ENCODE measurements around the gene GP5. TPM values are rescaled to one million over a fixed set of nuclear protein-coding genes. Genes with fewer than 3 reads are reported as not detected.

Gene GP5
- total RNA-seq, 1 donor from 2014 or later = not detected

GRCh38 chr3:194384156-194384555 lies 14.9 kb downstream of the GP5 start:
- peak; percentile 67 for DNase-seq (ENCODE audit: extremely low spot score, unreplicated experiment)
- Mint-ChIP-seq H3K36me3 (ENCODE audit: unreplicated experiment) (no peaks in the 10 kb centered on the region), H3K9me3 (ENCODE audit: unreplicated experiment) (no peaks in the 10 kb centered on the region), H3K27ac (ENCODE audit: unreplicated experiment) (no peak overlapping the region), H3K4me3 (ENCODE audit: unreplicated experiment) (no peak overlapping the region), H3K4me1 (ENCODE audit: unreplicated experiment) (no peaks in the 10 kb centered on the region), H3K27me3 (ENCODE audit: unreplicated experiment) (peaks cover 42% of the 10 kb centered on the region)
- no peak for TF ChIP-seq CTCF (IDR thresholded peaks at IDR 0.05)

- H3K27me3 Mint-ChIP-seq (ENCODE audit: unreplicated experiment) = peaks cover 42% of the 10 kb centered on the region
- H3K36me3 Mint-ChIP-seq (ENCODE audit: unreplicated experiment) = no peaks in the 10 kb centered on the region
Measured at GRCh38 chr3:194383276-194383940, 15.7 kb downstream of the GP5 start.

GRCh38 chr3:194382892-194383223 lies 16.2 kb downstream of the GP5 start:
- H3K4me1 Mint-ChIP-seq (ENCODE audit: unreplicated experiment) = no peaks in the 10 kb centered on the region
- DNase-seq (ENCODE audit: extremely low spot score, unreplicated experiment) = no peak
- no peaks in the 10 kb centered on the region for H3K36me3 Mint-ChIP-seq (ENCODE audit: unreplicated experiment)
- no peak for TF ChIP-seq CTCF (IDR thresholded peaks at IDR 0.05)
- no peak overlapping the region for H3K4me3 Mint-ChIP-seq (ENCODE audit: unreplicated experiment)
- no peaks in the 10 kb centered on the region for H3K9me3 Mint-ChIP-seq (ENCODE audit: unreplicated experiment)
- H3K27me3 Mint-ChIP-seq (ENCODE audit: unreplicated experiment) = peaks cover 42% of the 10 kb centered on the region
- no peak overlapping the region for H3K27ac Mint-ChIP-seq (ENCODE audit: unreplicated experiment)

More at GRCh38 chr3:194383276-194383940, 15.7 kb downstream of the GP5 start:
- DNase-seq (ENCODE audit: extremely low spot score, unreplicated experiment) = no peak
- no peaks in the 10 kb centered on the region for H3K9me3 Mint-ChIP-seq (ENCODE audit: unreplicated experiment)
- H3K27ac Mint-ChIP-seq (ENCODE audit: unreplicated experiment) = no peak overlapping the region
- H3K4me3 Mint-ChIP-seq (ENCODE audit: unreplicated experiment) = no peak overlapping the region
- TF ChIP-seq CTCF (IDR thresholded peaks at IDR 0.05) = no peak
- no peaks in the 10 kb centered on the region for H3K4me1 Mint-ChIP-seq (ENCODE audit: unreplicated experiment)

DNA sequence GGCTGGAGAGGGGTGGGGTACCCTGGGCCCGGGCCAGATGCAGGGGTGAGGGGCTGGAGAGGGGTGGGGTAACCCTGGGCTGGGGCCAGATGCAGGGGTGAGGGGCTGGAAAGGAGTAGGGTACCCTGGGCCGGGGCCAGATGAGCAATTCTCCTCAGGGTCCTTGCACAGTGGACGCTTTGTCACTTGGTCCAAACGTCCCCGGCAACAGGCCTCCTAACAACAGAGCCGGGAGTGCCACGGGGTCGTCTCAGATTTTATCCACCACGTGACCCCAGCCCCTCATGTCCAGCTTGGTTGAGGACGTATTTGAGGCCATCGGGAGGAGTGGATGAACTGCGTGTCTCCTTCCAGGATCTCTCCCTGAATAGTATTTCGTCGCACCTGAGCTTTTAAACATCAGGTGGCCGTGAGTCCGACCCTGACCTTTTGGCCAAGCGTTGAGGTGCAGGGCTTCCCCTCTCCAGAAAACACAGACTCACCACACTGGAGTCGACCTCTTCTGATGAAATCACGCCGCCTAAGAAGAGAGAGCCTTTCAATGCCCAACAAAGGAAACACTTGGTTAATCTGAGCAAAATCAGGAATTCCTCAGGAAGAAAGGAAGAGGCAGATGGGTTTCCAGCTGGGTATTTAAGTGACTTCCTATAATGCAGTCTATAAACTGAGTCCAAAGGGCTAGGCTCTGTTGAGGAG lies 16.7 kb downstream of the GP5 start:
- Mint-ChIP-seq H3K9me3 (ENCODE audit: unreplicated experiment) (no peaks in the 10 kb centered on the region), H3K36me3 (ENCODE audit: unreplicated experiment) (no peaks in the 10 kb centered on the region), H3K27ac (ENCODE audit: unreplicated experiment) (no peak overlapping the region), H3K4me3 (ENCODE audit: unreplicated experiment) (no peak overlapping the region), H3K27me3 (ENCODE audit: unreplicated experiment) (peaks cover 42% of the 10 kb centered on the region), H3K4me1 (ENCODE audit: unreplicated experiment) (no peaks in the 10 kb centered on the region)
- TF ChIP-seq CTCF (IDR thresholded peaks at IDR 0.05) = no peak
- no peak for DNase-seq (ENCODE audit: extremely low spot score, unreplicated experiment)

DNA sequence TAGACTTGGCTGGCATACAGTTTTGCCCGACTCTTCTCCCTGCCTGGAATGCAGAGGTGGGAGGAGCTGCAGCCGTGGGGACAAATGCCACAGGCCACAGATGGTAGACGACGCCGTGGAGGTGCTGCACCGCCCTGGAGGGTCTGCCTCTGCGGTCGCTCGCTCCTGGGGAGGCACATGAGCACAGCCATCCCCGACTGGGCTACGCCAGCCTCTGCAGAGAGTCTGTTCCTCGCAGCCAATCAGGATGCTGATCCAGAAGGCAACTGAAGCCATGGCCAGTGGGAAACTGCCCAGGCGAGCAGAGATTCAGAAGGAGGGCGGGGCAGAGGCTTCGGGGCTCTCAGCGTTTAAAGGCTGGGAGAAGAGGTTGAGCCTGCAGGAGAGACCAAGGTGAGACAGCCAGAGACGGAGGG lies 17.6 kb downstream of the GP5 start:
- Mint-ChIP-seq H3K4me3 (ENCODE audit: unreplicated experiment) (no peak overlapping the region), H3K36me3 (ENCODE audit: unreplicated experiment) (no peaks in the 10 kb centered on the region), H3K4me1 (ENCODE audit: unreplicated experiment) (no peaks in the 10 kb centered on the region)

More for the DNA sequence above, 17.6 kb downstream of the GP5 start:
- H3K27me3 Mint-ChIP-seq (ENCODE audit: unreplicated experiment) = peaks cover 40% of the 10 kb centered on the region
- no peak for TF ChIP-seq CTCF (IDR thresholded peaks at IDR 0.05)
- DNase-seq (ENCODE audit: extremely low spot score, unreplicated experiment) = no peak
- no peak overlapping the region for H3K27ac Mint-ChIP-seq (ENCODE audit: unreplicated experiment)
- no peaks in the 10 kb centered on the region for H3K9me3 Mint-ChIP-seq (ENCODE audit: unreplicated experiment)
